ENCODE data around the gene MAGEB4.

DNA sequence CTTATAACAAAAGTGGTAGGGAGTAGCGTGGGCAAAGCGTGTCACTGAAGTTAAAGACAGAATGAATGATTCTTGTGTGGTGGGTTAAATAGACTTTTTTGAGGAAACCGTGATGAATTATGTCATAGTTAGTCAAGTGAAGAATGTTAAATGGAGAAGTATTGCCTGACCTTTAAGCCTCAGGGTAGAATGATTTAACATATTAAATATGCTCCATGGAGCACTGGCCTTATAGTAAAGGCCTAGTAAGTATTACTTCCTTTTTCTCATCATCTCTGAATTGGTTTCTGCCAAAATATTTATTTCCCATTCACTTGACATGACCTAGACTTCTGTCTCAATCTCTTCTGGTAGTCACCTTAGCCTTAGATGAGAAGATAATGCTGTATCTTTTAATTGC is 28.8 kb downstream of the MAGEB4 start:
- TF ChIP-seq POLR2A (IDR thresholded peaks at IDR 0.05; ENCODE audit: low read length) = no peak
- no peak for TF ChIP-seq GATA1 (IDR thresholded peaks at IDR 0.05; ENCODE audit: low read depth, low read length)

All from erythroblast (primary cell).